Hepatocyte (in vitro differentiated cells): ENCODE data around the gene MAGI3. TPM values are rescaled to one million over a fixed set of nuclear protein-coding genes. Genes with fewer than 3 reads are reported as not detected.

Experiments
- DNase-seq: peaks from one replicate; pipeline ENCODE4 v3.0.0-alpha.2; 2016; ENCODE audit warnings: low spot score
- H2AFZ ChIP-seq: fragments of 200-600 bp; sonication (generic); 2 replicates; pipeline ENCODE4 v1.6.0; 2016; ENCODE audit warnings: antibody characterized with exemption, mild to moderate bottlenecking
- H3K27ac ChIP-seq: fragments of 200-600 bp; sonication (generic); 2 replicates; pipeline ENCODE4 v1.5.1; 2016; ENCODE audit warnings: mild to moderate bottlenecking
- H3K27me3 ChIP-seq: fragments of 200-600 bp; sonication (generic); 2 replicates; pipeline ENCODE4 v1.6.1; 2016
- H3K36me3 ChIP-seq: fragments of 200-600 bp; sonication (generic); replicated peaks from 2 replicates; pipeline ENCODE4 v1.5.1; 2016; ENCODE audit warnings: low read depth; ENCODE audit not compliant: insufficient read depth
- H3K4me1 ChIP-seq: fragments of 200-600 bp; sonication (generic); 2 replicates; pipeline ENCODE4 v1.5.1; 2016; ENCODE audit warnings: mild to moderate bottlenecking, moderate library complexity; ENCODE audit not compliant: insufficient read depth
- H3K4me2 ChIP-seq: fragments of 200-600 bp; sonication (generic); 2 replicates; pipeline ENCODE4 v1.6.0; 2016
- H3K4me3 ChIP-seq: fragments of 200-600 bp; sonication (generic); 2 replicates; pipeline ENCODE4 v1.5.1; 2016; ENCODE audit warnings: mild to moderate bottlenecking
- H3K79me2 ChIP-seq: fragments of 200-600 bp; sonication (generic); 2 replicates; pipeline ENCODE4 v1.6.0; 2017; ENCODE audit warnings: mild to moderate bottlenecking
- H3K9me2 ChIP-seq: fragments of 200-600 bp; sonication (generic); replicated peaks from 2 replicates; pipeline ENCODE4 v1.6.0; 2017; ENCODE audit warnings: mild to moderate bottlenecking; ENCODE audit not compliant: insufficient read depth
- H3K9me3 ChIP-seq: fragments of 200-600 bp; sonication (generic); 2 replicates; pipeline ENCODE4 v1.5.1; 2016; ENCODE audit warnings: low read depth, mild to moderate bottlenecking
- H4K20me1 ChIP-seq: fragments of 200-600 bp; sonication (generic); 2 replicates; pipeline ENCODE4 v1.6.0; 2016; ENCODE audit warnings: mild to moderate bottlenecking; ENCODE audit not compliant: insufficient read depth, poor library complexity, severe bottlenecking
- CTCF ChIP-seq: fragments of 200-600 bp; sonication (generic); IDR thresholded peaks from 2 replicates; pipeline ENCODE4 v1.5.1; 2016; ENCODE audit warnings: antibody characterized with exemption, mild to moderate bottlenecking; ENCODE audit not compliant: poor library complexity
- EZH2 ChIP-seq: fragments of 200-600 bp; sonication (generic); IDR thresholded peaks from 2 replicates; pipeline ENCODE4 v1.6.1; 2016; ENCODE audit warnings: antibody characterized with exemption, mild to moderate bottlenecking, borderline replicate concordance
- EZH2phosphoT487 ChIP-seq: fragments of 200-600 bp; sonication (generic); IDR thresholded peaks from one replicate; pipeline ENCODE4 v1.6.1; 2018; ENCODE audit warnings: antibody characterized with exemption, mild to moderate bottlenecking, low read depth, moderate library complexity; ENCODE audit not compliant: unreplicated experiment, severe bottlenecking
- WGBS: methylation state at CpG from one replicate; pipeline ENCODE4 v1.1.6; 2016; ENCODE audit warnings: low lambda C conversion rate; ENCODE audit errors: missing lambda C conversion rate; 5-methylcytosine and 5-hydroxymethylcytosine counted together
- polyA plus RNA-seq: library from polyadenylated mRNA; unstranded; fragments of >200 nt; fragmentation: Nextera tagmentation; extraction: Ambion mirVana; gene quantifications from 2 replicates; pipeline ENCODE4 v1.2.1, GENCODE V29; 2016
- total RNA-seq: library from RNA; depleted of rRNA; stranded (reverse); fragments of >200 nt; gene quantifications from 2 replicates; pipeline ENCODE4 v1.2.3, GENCODE V29; 2014

MAGI3 gene
- total and polyA plus RNA-seq, 2 experiments from 2014 or later = 15.9 to 22.4 TPM

- 84% methylated on average over 3 of the region's 3 CpGs for WGBS
- Histone ChIP-seq H3K27me3 (no peaks in the 10 kb centered on the region), H2AFZ (no peak overlapping the region), H3K36me3 (no peaks in the 10 kb centered on the region), H3K4me2 (no peak overlapping the region), H4K20me1 (no peaks in the 10 kb centered on the region), H3K4me3 (no peak overlapping the region), H3K27ac (no peak overlapping the region), H3K9me2 (no peaks in the 10 kb centered on the region), H3K4me1 (no peaks in the 10 kb centered on the region), H3K9me3 (no peaks in the 10 kb centered on the region), H3K79me2 (peaks cover 47% of the 10 kb centered on the region)
- no peak for DNase-seq
- TF ChIP-seq CTCF (no peak), EZH2 (no peak), EZH2phosphoT487 (no peak)
Observed at GRCh38 chr1:113531321-113531720, 141.0 kb downstream of the MAGI3 start.

GRCh38 chr1:113533061-113533460 lies 142.7 kb downstream of the MAGI3 start:
- Histone ChIP-seq H3K4me3 (no peak overlapping the region), H3K36me3 (no peaks in the 10 kb centered on the region), H3K9me2 (no peaks in the 10 kb centered on the region), H3K27ac (no peak overlapping the region), H3K79me2 (peaks cover 57% of the 10 kb centered on the region), H2AFZ (no peak overlapping the region), H3K27me3 (no peaks in the 10 kb centered on the region), H3K4me2 (no peak overlapping the region), H3K9me3 (no peaks in the 10 kb centered on the region), H3K4me1 (no peaks in the 10 kb centered on the region), H4K20me1 (no peaks in the 10 kb centered on the region)
- WGBS = 99% methylated on average over 3 of the region's 3 CpGs
- no peak for DNase-seq
- no peak for TF ChIP-seq CTCF
- no peak for TF ChIP-seq EZH2phosphoT487
- no peak for TF ChIP-seq EZH2

- no peak overlapping the region for H3K4me3 ChIP-seq
- peaks cover 63% of the 10 kb centered on the region for H3K79me2 ChIP-seq
- H3K4me1 ChIP-seq = no peaks in the 10 kb centered on the region
- TF ChIP-seq EZH2 (no peak), EZH2phosphoT487 (no peak), CTCF (no peak)
- H2AFZ ChIP-seq = no peak overlapping the region
- peak; percentile 17 for DNase-seq
- peak overlapping the region; percentile 57 for H3K27ac ChIP-seq
- WGBS = 48% methylated on average over 4 of the region's 4 CpGs
- no peaks in the 10 kb centered on the region for H4K20me1 ChIP-seq
- H3K36me3 ChIP-seq = no peaks in the 10 kb centered on the region
- H3K4me2 ChIP-seq = peak overlapping the region; percentile 21
- no peaks in the 10 kb centered on the region for H3K9me2 ChIP-seq
- H3K9me3 ChIP-seq = no peaks in the 10 kb centered on the region
- H3K27me3 ChIP-seq = no peaks in the 10 kb centered on the region
Observed at GRCh38 chr1:113534130-113534817, 144.0 kb downstream of the MAGI3 start.
